Measurements from ENCODE around the gene SPATA31A6.
"Not testable (repeated sequence)": the region's sequence is repeated elsewhere in the genome, so short reads cannot be mapped to it uniquely, and the experiment has no call there.

DNA sequence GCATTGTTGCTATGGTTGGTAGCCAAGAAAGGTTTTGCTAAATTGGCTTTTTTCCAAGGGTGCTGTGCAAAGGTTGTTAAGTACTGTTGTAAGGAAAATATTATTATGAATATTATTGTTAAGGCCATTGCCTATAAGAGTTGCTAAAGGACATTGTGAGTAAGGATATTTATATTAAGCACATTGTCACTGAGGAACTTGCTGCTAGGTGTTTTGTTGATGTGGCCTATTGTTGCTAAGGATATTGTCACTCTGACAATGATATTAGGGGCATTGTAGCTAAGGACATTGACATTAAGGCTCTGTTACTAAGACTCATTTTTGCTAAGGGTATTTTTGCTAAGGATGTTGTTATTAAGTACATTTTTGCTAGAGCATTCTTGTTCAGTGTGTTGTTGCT lies 52.6 kb downstream of the SPATA31A6 start:
- not testable (repeated sequence) for TF ChIP-seq POLR2A, EP300 (IDR thresholded peaks at IDR 0.05)
- TF ChIP-seq, protein P1, sequence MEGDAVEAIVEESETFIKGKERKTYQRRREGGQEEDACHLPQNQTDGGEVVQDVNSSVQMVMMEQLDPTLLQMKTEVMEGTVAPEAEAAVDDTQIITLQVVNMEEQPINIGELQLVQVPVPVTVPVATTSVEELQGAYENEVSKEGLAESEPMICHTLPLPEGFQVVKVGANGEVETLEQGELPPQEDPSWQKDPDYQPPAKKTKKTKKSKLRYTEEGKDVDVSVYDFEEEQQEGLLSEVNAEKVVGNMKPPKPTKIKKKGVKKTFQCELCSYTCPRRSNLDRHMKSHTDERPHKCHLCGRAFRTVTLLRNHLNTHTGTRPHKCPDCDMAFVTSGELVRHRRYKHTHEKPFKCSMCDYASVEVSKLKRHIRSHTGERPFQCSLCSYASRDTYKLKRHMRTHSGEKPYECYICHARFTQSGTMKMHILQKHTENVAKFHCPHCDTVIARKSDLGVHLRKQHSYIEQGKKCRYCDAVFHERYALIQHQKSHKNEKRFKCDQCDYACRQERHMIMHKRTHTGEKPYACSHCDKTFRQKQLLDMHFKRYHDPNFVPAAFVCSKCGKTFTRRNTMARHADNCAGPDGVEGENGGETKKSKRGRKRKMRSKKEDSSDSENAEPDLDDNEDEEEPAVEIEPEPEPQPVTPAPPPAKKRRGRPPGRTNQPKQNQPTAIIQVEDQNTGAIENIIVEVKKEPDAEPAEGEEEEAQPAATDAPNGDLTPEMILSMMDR (IDR thresholded peaks at IDR 0.05) = not testable (repeated sequence)

Measured in ovary (tissue), 3 donors.